ENCODE data around the gene DDX5.
"Not testable (repeated sequence)": the region's sequence is repeated elsewhere in the genome, so short reads cannot be mapped to it uniquely, and the experiment has no call there.

Gene DDX5

GRCh38 chr17:64496348-64496785 is 9.7 kb downstream of the DDX5 start:
- no peaks in the 10 kb centered on the region for H3K27me3 ChIP-seq (ENCODE audit: control insufficient read depth in 1 of 2, insufficient read depth in 1 of 2, low read length in 2 of 2)
- 5% methylated on average over 20 of the region's 20 CpGs for WGBS
- H3K9ac ChIP-seq (ENCODE audit: low read length): peak overlapping the region; percentile 100
- H3K36me3 ChIP-seq (ENCODE audit: control insufficient read depth in 1 of 2, insufficient read depth in 2 of 2, low read depth in 1 of 2, low read length in 2 of 2): peaks cover 12 to 53% of the 10 kb centered on the region in 2 experiments
- peak overlapping the region; percentile 99 for H3K4me2 ChIP-seq (ENCODE audit: low read length, poor library complexity, severe bottlenecking)
- H4K8ac ChIP-seq (ENCODE audit: low read length): peak overlapping the region; percentile 84
- H2BK120ac ChIP-seq (ENCODE audit: low read depth, low read length): peak overlapping the region; percentile 57
- H3K27ac ChIP-seq (ENCODE audit: low read length, poor library complexity, severe bottlenecking): peak overlapping the region; percentile 95
- peak overlapping the region; percentile 23 for H2BK15ac ChIP-seq (ENCODE audit: low read depth, poor library complexity, severe bottlenecking)
- no peak for DNase-seq
- peak overlapping the region; percentile 77 to 87 for H3K4me3 ChIP-seq (ENCODE audit: insufficient read depth in 1 of 2, low read depth in 1 of 2, low read length in 2 of 2)
- H3K14ac ChIP-seq (ENCODE audit: low read length in 2 of 2): peak overlapping the region in 1 of 2 experiments; percentile 77
- H2BK5ac ChIP-seq (ENCODE audit: low read depth, low read length, poor library complexity, severe bottlenecking): no peak overlapping the region
- H3K79me1 ChIP-seq (replicated peaks; ENCODE audit: low read length, poor library complexity, severe bottlenecking): peaks cover 11% of the 10 kb centered on the region
- H3K4me1 ChIP-seq (ENCODE audit: control insufficient read depth, insufficient read depth, low read depth, low read length): peaks cover 8% of the 10 kb centered on the region
- peak overlapping the region; percentile 28 to 94 for H3K4ac ChIP-seq (ENCODE audit: low read depth in 1 of 2, low read length in 2 of 2)
- H3K23ac ChIP-seq (ENCODE audit: low read length in 2 of 2): peak overlapping the region in 1 of 2 experiments; percentile 89
- peak overlapping the region; percentile 77 to 97 for H3K18ac ChIP-seq (ENCODE audit: low read depth in 1 of 2, low read length in 2 of 2)
- peak overlapping the region; percentile 99 for H2AFZ ChIP-seq (ENCODE audit: low read depth, low read length)
- peak overlapping the region in 1 of 2 experiments; percentile 32 for H2BK12ac ChIP-seq (ENCODE audit: low read length in 2 of 2)
- peak overlapping the region; percentile 89 for H4K91ac ChIP-seq (ENCODE audit: low read length)
- H3K9me3 ChIP-seq (ENCODE audit: control insufficient read depth, low read length): no peaks in the 10 kb centered on the region
- H2AK5ac ChIP-seq (ENCODE audit: low read length, severe bottlenecking): no peak overlapping the region

GRCh38 chr17:64495300-64495699 is 10.8 kb downstream of the DDX5 start:
- DNase-seq; H3K4me2 ChIP-seq (ENCODE audit: low read length, poor library complexity, severe bottlenecking); H3K18ac ChIP-seq (ENCODE audit: low read depth in 1 of 2, low read length in 2 of 2); H2BK15ac ChIP-seq (ENCODE audit: low read depth, poor library complexity, severe bottlenecking); H2AK5ac ChIP-seq (ENCODE audit: low read length, severe bottlenecking); H4K8ac ChIP-seq (ENCODE audit: low read length); H3K9me3 ChIP-seq (ENCODE audit: control insufficient read depth, low read length); H3K23ac ChIP-seq (ENCODE audit: low read length in 2 of 2); H3K4ac ChIP-seq (ENCODE audit: low read depth in 1 of 2, low read length in 2 of 2); H4K91ac ChIP-seq (ENCODE audit: low read length); H2AFZ ChIP-seq (ENCODE audit: low read depth, low read length); H3K27ac ChIP-seq (ENCODE audit: low read length, poor library complexity, severe bottlenecking); H3K14ac ChIP-seq (ENCODE audit: low read length in 2 of 2); H2BK12ac ChIP-seq (ENCODE audit: low read length in 2 of 2); H3K4me1 ChIP-seq (ENCODE audit: control insufficient read depth, insufficient read depth, low read depth, low read length); H2BK120ac ChIP-seq (ENCODE audit: low read depth, low read length); H3K27me3 ChIP-seq (ENCODE audit: control insufficient read depth in 1 of 2, insufficient read depth in 1 of 2, low read length in 2 of 2); H2BK5ac ChIP-seq (ENCODE audit: low read depth, low read length, poor library complexity, severe bottlenecking): not testable (repeated sequence)
- H3K9ac ChIP-seq (ENCODE audit: low read length): peak overlapping the region; percentile 100
- WGBS: 98% methylated on average over 4 of the region's 5 CpGs
- H3K79me1 ChIP-seq (replicated peaks; ENCODE audit: low read length, poor library complexity, severe bottlenecking): peaks cover 11% of the 10 kb centered on the region
- H3K4me3 ChIP-seq (ENCODE audit: insufficient read depth in 1 of 2, low read depth in 1 of 2, low read length in 2 of 2): peak overlapping the region in 1 of 2 experiments; percentile 87
- peaks cover 12 to 51% of the 10 kb centered on the region in 2 experiments for H3K36me3 ChIP-seq (ENCODE audit: control insufficient read depth in 1 of 2, insufficient read depth in 2 of 2, low read depth in 1 of 2, low read length in 2 of 2)

- WGBS: no CpG with 5 or more reads among the region's 2 CpGs
Measured at GRCh38 chr17:64494121-64494520, 12.0 kb downstream of the DDX5 start.

DNA sequence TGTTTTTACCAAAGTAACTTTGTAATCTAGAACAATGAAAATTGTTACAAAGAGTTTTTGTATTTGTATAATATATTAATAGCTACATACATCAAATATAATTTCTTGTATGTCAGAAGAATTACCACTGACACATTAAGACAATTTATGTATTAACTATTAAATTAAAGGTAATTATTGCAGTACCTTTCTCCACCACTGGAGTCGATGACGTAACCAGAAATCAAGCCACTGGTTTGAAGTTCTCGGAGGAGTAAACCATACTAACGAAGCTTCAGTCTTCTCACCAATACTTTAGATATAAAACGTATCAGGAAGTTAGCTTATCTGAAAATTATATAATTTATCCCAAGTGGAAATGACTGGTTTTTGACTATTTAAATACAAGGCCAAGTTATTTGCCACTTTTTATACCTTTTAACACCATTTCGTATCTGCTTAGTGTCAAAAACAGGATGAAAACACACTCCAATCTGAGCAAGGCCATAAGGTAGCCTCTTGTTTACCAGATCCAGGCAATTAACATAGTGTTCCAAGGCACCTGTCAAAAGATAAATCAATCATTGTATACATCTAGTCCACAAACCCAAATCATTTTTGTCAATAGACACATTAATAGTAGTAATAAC is 13.5 kb downstream of the DDX5 start:
- Histone ChIP-seq H3K4me2 (ENCODE audit: low read length, poor library complexity, severe bottlenecking) (no peak overlapping the region), H2AK5ac (ENCODE audit: low read length, severe bottlenecking) (no peak overlapping the region), H3K27me3 (ENCODE audit: control insufficient read depth in 1 of 2, insufficient read depth in 1 of 2, low read length in 2 of 2) (no peaks in the 10 kb centered on the region), H3K4me1 (ENCODE audit: control insufficient read depth, insufficient read depth, low read depth, low read length) (peaks cover 8% of the 10 kb centered on the region), H3K9ac (ENCODE audit: low read length) (peak overlapping the region; percentile 41), H3K4ac (ENCODE audit: low read depth in 1 of 2, low read length in 2 of 2) (no peak overlapping the region), H4K91ac (ENCODE audit: low read length) (no peak overlapping the region), H3K79me1 (replicated peaks; ENCODE audit: low read length, poor library complexity, severe bottlenecking) (peaks cover 11% of the 10 kb centered on the region), H2BK12ac (ENCODE audit: low read length in 2 of 2) (no peak overlapping the region), H2BK120ac (ENCODE audit: low read depth, low read length) (no peak overlapping the region), H2BK15ac (ENCODE audit: low read depth, poor library complexity, severe bottlenecking) (no peak overlapping the region), H3K18ac (ENCODE audit: low read depth in 1 of 2, low read length in 2 of 2) (no peak overlapping the region), H3K23ac (ENCODE audit: low read length in 2 of 2) (no peak overlapping the region), H3K14ac (ENCODE audit: low read length in 2 of 2) (no peak overlapping the region), H3K4me3 (ENCODE audit: insufficient read depth in 1 of 2, low read depth in 1 of 2, low read length in 2 of 2) (no peak overlapping the region), H3K9me3 (ENCODE audit: control insufficient read depth, low read length) (no peaks in the 10 kb centered on the region), H2BK5ac (ENCODE audit: low read depth, low read length, poor library complexity, severe bottlenecking) (no peak overlapping the region), H3K27ac (ENCODE audit: low read length, poor library complexity, severe bottlenecking) (no peak overlapping the region), H4K8ac (ENCODE audit: low read length) (no peak overlapping the region), H3K36me3 (ENCODE audit: control insufficient read depth in 1 of 2, insufficient read depth in 2 of 2, low read depth in 1 of 2, low read length in 2 of 2) (peaks cover 13 to 42% of the 10 kb centered on the region in 2 experiments), H2AFZ (ENCODE audit: low read depth, low read length) (no peak overlapping the region)
- 95% methylated on average over 1 of the region's 6 CpGs for WGBS
- DNase-seq: peak; percentile 53

More at GRCh38 chr17:64494121-64494520, 12.0 kb downstream of the DDX5 start:
- H3K4me2 ChIP-seq (ENCODE audit: low read length, poor library complexity, severe bottlenecking): no peak overlapping the region
- H3K23ac ChIP-seq (ENCODE audit: low read length in 2 of 2): no peak overlapping the region
- no peak overlapping the region for H3K14ac ChIP-seq (ENCODE audit: low read length in 2 of 2)
- H3K9ac ChIP-seq (ENCODE audit: low read length): peak overlapping the region; percentile 27
- no peak overlapping the region for H3K18ac ChIP-seq (ENCODE audit: low read depth in 1 of 2, low read length in 2 of 2)
- no peak overlapping the region for H2AFZ ChIP-seq (ENCODE audit: low read depth, low read length)
- peak overlapping the region in 1 of 2 experiments; percentile 52 for H3K4me3 ChIP-seq (ENCODE audit: insufficient read depth in 1 of 2, low read depth in 1 of 2, low read length in 2 of 2)
- H2BK15ac ChIP-seq (ENCODE audit: low read depth, poor library complexity, severe bottlenecking): no peak overlapping the region
- peaks cover 11% of the 10 kb centered on the region for H3K79me1 ChIP-seq (replicated peaks; ENCODE audit: low read length, poor library complexity, severe bottlenecking)
- H2AK5ac ChIP-seq (ENCODE audit: low read length, severe bottlenecking): no peak overlapping the region
- H3K9me3 ChIP-seq (ENCODE audit: control insufficient read depth, low read length): no peaks in the 10 kb centered on the region
- no peak overlapping the region for H2BK5ac ChIP-seq (ENCODE audit: low read depth, low read length, poor library complexity, severe bottlenecking)
- peaks cover 13 to 50% of the 10 kb centered on the region in 2 experiments for H3K36me3 ChIP-seq (ENCODE audit: control insufficient read depth in 1 of 2, insufficient read depth in 2 of 2, low read depth in 1 of 2, low read length in 2 of 2)
- H2BK12ac ChIP-seq (ENCODE audit: low read length in 2 of 2): no peak overlapping the region
- peaks cover 8% of the 10 kb centered on the region for H3K4me1 ChIP-seq (ENCODE audit: control insufficient read depth, insufficient read depth, low read depth, low read length)
- H3K27ac ChIP-seq (ENCODE audit: low read length, poor library complexity, severe bottlenecking): no peak overlapping the region
- no peaks in the 10 kb centered on the region for H3K27me3 ChIP-seq (ENCODE audit: control insufficient read depth in 1 of 2, insufficient read depth in 1 of 2, low read length in 2 of 2)
- H3K4ac ChIP-seq (ENCODE audit: low read depth in 1 of 2, low read length in 2 of 2): no peak overlapping the region
- DNase-seq: no peak
- no peak overlapping the region for H4K91ac ChIP-seq (ENCODE audit: low read length)
- no peak overlapping the region for H2BK120ac ChIP-seq (ENCODE audit: low read depth, low read length)
- no peak overlapping the region for H4K8ac ChIP-seq (ENCODE audit: low read length)
